GM19438 (cell line): ENCODE measurements around the gene TMEM54.

Experiments
- ATAC-seq: cut with Tn5 transposase; IDR thresholded peaks from one replicate; pipeline ENCODE4 v1.9.1; 2021; ENCODE audit warnings: low read depth; ENCODE audit not compliant: unreplicated experiment

The TMEM54 gene

DNA sequence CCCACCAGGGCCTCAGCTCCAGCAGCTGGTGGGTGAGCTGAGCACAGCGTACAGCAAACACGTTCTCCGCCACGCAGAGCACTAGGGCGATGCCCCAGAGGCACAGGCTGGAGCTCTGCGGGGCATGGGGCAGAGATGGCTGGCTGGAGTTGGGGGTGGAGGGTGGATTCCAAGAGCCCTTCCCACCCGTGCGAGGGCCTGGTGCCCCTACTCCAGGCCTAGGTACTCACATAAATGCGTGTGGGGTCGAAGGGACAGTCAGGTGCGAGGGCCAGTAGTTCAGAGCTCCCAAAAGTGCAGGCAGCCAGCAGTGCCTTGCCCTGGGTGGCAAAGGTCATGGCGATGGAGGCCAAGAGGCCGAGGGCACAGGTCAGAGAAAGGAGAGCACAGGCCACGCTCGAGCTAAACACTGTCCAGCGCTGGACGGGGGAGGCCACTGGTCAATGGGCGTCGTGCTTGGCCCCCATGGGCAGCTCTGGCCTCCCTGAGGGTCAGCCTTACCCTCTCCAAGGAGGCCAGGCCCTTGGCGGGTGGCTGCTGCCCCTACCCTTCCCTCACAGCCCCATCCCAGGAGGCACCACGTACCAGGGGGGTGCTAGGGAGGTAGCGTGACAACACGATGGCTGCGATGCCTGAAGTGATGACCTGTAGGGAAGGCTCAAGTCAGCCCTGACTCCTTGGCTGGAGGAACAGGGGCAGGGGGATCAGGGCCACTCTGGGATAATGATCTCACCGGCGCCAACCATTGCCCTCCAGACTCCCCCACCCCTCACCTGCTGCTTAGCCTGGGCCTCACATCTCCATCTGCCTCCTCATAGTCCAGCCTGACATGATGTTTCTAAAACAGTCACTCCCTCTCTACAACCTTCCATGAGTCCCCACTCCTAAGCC, 5.6 kb downstream of the TMEM54 start:
- ATAC-seq = no peak

DNA sequence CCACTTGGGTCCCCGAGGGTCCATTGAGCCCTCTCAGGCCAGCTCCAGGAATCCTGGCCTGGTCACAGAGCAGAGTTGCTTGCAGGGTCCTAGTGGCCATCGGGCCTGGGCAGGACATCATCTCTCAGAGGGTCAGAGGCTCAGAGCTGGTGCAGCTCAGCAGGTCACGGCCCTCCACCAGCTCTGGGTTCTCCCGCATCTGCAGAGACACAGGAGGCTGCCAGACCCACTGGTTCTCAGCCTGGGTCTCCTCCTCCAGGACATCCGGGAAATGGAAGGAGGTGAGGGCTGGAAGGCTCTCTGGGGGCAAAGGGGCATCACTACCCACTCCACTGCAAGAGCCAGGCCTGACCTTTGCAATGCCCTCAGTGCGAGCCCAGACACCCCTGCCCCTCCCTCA, 6.5 kb downstream of the TMEM54 start:
- no peak for ATAC-seq

- ATAC-seq = no peak
Observed at GRCh38 chr1:32894019-32894600, 7.1 kb downstream of the TMEM54 start.

DNA sequence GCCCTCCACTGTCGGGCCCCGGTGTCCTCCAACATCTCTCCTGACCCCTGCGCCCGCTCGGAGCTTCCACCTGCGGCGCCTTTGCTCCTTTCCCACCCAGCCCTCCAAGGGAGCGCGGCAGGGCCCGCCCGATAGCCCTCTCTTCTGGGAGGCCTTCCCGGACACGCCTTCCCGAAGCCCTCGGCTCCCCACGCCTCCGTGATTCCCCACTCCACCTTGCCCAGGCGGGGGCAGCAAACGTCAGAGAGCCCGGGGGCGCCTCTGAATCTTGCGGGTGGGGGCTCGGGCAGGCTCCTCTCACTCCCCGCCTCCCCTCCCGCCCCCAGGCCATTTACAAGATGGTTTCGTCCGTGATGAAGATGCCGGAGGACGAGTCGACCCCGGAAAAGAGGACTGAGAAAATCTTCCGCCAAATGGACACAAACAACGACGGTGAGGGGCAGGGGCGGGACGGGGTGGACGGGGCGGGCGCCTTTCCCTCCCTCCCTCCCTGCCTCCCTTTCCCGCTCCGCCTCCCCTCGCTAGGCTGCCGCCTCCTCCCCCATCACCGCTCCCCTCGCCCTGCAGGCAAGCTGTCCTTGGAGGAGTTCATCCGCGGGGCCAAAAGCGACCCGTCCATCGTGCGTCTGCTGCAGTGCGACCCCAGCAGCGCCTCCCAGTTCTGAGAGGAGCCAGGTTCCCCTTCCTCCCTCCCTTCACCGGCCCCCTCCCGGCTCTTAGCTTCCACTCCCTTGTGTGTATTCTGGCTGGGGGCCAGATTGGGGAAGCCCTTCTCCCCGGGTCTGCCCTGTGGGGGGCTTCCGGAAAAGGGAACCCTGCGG, 7.8 kb downstream of the TMEM54 start:
- ATAC-seq = no peak

- no peak for ATAC-seq
Observed at GRCh38 chr1:32892368-32893197, 8.6 kb downstream of the TMEM54 start.

GRCh38 chr1:32891630-32892029, 9.6 kb downstream of the TMEM54 start:
- no peak for ATAC-seq

DNA sequence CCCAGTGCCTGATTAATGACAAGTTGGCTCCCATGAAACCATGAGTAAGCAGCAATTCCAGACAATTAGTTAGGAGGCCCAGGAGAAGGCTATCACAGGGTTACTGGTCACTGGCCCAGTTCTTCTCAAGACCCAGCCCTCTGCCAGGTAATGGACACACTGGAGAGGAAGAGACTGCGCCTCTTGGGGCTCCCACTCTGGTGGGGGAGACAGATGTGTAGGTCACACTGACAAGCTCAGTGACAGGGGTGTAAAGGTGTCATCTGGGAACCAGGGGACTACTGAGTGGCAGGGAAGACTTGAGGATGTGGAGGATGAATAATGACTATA, 10.0 kb downstream of the TMEM54 start:
- ATAC-seq = no peak

GRCh38 chr1:32890516-32891240, 10.5 kb downstream of the TMEM54 start:
- ATAC-seq = no peak

GRCh38 chr1:32889731-32890278, 11.4 kb downstream of the TMEM54 start:
- no peak for ATAC-seq

DNA sequence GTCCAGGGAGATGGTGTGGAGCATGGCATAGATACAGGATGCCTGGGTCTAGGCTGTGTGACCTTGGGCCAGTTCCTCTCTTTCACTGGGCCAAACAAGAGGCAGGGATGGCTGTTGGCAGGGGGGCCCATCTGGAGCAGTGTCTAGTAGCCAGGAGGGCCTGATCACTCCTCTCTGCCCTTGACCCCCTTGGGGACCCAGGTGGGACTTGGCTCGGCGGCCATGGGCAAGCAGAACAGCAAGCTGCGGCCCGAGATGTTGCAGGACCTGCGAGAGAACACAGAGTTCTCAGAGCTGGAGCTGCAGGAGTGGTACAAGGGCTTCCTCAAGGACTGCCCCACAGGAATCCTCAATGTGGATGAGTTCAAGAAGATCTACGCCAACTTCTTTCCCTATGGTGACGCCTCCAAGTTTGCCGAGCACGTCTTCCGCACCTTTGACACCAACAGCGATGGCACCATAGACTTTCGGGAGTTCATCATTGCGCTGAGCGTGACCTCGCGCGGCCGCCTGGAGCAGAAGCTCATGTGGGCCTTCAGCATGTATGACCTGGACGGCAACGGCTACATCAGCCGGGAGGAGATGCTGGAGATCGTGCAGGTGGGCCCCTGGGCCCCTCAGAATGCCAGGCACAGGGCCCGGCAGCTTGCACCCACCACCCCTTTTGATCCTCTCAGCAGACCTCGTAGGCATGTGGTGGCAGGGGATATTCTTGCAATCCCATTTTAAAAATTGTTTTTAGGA, 12.3 kb downstream of the TMEM54 start:
- no peak for ATAC-seq

- no peak for ATAC-seq
Observed at GRCh38 chr1:32888134-32888533, 13.1 kb downstream of the TMEM54 start.

- ATAC-seq = no peak
Observed at GRCh38 chr1:32887623-32888022, 13.6 kb downstream of the TMEM54 start.

DNA sequence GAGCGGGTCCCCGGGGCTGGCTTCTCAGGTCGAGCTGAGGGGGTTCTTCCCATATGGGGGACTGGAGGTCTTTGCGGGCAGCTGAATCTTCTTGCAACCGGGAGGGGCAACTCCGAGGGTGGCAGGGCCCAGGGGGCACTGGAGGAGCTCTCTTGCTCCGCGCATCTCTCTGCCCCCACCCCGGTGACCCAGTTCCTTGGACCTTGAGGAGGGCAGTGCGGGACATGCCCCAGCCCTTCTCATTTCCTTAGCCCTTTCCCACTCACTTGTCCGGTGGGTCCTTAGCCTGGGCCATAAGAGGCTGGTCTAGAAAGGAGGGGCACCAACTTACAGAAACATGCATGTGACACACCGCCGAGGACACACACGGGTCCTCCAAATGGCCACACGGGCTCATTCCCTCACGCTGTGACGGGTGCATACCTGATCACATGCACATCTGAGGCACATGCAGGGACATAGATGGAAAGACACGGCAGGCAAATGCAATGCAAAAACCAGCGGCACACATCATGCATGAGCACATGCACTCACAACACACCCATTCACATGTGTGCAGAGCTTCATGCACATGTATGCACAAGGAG, 14.3 kb downstream of the TMEM54 start:
- ATAC-seq = no peak

DNA sequence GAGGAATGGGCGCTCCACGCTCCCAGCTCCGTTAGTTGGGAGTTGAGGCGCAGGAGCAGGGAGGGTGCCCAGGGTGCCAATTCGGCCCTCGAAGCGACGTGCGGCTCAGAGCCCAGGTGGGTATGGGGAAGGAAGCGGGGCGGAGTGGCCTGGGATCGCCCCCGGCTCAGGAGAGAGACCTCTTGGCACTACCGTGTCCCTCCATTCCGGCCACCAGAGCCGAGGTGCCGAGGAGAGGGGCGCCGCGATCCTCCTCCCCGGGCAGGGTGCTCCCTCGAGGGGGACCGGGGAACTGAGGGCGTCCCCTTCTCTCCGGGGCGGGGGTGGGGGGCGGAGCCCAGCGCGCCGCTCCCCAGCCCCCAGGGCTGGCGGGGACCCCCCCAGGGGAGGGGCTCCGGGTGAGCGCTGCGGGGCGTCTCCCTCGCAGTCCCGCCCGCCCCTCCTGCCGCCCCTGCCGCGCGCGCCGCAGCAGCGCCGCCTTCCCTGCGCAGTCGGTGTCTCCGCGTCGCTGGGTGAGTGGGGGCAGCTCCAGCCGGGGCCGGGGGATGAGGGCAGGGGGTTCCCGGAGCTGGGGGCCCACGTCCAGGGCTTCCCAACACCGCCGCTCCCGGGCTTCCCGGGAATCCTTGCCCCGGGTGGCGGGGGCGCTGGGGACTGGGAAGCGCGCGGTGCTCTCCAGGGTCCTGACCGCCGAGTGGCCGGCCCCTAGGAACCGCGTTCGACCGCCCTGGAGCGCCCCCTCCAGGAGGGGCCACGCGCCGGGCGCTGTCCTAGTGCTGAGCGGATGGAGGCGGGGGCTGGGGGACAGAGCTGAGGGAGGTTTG, 15.0 kb downstream of the TMEM54 start, which contains the start of gene HPCA:
HPCA (plus strand) TSS at position 488 of the 824 bp plus-strand sequence. CDS start 2,408 bp downstream, outside the sequence.
- no peak for ATAC-seq

DNA sequence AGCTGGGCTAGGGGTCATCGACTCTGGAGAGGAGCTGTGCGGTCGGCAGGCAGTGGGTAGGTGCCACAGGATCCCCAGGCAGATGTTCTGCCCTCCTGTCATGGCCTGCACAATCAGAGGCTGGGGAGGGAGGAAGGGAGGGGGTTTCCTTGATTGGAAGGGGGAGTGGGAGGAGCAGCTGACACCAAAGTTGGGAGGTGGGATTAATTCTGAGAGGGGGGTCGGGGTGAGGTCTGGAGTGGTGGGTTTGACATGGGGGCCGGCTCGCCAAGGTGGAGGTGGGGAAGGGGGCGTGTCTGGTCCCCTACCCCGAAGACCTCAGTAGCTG, 15.5 kb downstream of the TMEM54 start:
- ATAC-seq = no peak

DNA sequence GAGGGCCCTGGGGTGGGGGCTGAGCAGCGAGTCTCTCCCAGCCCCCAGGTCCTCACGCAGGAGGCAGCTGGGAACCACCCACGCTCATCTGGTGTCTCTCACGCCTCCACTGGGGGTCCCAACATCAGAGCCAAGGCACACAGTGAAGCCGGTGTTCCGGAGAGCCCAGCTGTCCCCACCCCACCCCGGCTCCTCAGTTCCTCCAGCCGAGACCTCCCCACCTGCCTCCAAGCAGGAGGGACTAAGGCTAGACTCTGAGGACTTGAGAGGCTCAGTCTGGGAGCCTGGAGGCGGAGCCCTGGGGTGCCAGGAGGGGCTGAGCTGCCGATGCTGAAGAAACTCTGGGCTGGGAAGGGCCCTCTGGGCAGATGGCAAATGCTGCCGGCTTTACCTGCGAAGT, 16.5 kb downstream of the TMEM54 start:
- no peak for ATAC-seq

DNA sequence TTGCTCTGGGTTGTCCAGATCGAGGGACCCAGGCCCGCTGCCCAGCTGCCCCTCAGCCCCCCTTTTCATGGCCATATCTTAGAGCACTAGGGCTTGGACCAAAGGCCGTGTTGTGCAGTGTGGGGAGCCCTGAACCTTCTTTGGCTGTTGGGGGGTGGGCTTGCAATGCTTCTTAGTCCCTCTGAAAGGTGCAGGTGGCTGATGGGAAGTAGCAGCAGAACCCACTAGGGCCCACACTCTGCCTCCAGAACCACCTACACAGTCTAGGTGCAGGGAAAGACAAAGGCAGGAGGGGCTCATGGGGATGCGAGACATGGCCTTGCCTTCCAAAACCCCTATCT, 17.2 kb downstream of the TMEM54 start:
- ATAC-seq = no peak
